HFF-Myc (cell line): ENCODE results near the gene RSU1.

Experiments used
- DNase-seq: peaks from one replicate; pipeline ENCODE4 v3.0.0-alpha.2; 2011; ENCODE audit warnings: low read depth; ENCODE audit errors: extremely low read depth
- H3K4me3 ChIP-seq: replicated peaks from 2 replicates; pipeline ENCODE4 v1.5.1; 2011; ENCODE audit warnings: low read depth, mild to moderate bottlenecking, control low read depth, low read length
- TF ChIP-seq, protein P1 (sequence below): IDR thresholded peaks from 2 replicates; pipeline ENCODE4 v1.5.1; 2012; ENCODE audit warnings: mild to moderate bottlenecking, low read depth, low read length, control low read depth; ENCODE audit errors: missing control alignments

Gene RSU1

DNA sequence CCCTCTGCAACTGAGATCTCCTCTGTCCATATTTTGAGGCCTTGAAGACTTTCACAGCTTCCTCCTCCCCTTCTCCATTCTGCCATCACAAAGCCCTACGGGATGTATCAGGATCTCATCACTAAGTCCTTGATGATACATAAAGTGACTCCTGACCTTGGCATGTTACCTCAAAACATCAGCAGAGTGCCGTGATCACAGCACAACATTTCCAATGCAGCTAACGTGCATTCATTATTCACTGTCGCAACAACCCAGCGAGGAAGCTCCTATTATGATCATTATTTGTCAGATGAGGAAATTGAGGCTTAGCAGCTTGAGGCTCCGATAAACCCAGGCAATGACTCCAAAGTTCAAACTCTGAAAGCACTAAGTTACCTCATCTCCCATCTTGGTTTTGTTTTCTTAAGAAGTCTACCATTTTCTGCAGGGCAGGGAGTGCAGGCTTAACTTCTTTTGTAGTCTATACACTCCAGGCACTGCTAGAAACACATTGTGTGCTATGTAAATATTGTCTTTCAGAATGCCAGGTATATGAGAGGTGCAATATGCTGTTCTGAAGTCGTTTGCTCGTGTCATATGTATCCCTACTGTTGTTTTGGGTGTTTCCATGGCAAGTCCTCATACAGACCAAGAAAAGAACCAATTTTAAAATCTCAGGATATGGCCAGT lies 215.0 kb downstream of the RSU1 start:
- TF ChIP-seq, protein P1, sequence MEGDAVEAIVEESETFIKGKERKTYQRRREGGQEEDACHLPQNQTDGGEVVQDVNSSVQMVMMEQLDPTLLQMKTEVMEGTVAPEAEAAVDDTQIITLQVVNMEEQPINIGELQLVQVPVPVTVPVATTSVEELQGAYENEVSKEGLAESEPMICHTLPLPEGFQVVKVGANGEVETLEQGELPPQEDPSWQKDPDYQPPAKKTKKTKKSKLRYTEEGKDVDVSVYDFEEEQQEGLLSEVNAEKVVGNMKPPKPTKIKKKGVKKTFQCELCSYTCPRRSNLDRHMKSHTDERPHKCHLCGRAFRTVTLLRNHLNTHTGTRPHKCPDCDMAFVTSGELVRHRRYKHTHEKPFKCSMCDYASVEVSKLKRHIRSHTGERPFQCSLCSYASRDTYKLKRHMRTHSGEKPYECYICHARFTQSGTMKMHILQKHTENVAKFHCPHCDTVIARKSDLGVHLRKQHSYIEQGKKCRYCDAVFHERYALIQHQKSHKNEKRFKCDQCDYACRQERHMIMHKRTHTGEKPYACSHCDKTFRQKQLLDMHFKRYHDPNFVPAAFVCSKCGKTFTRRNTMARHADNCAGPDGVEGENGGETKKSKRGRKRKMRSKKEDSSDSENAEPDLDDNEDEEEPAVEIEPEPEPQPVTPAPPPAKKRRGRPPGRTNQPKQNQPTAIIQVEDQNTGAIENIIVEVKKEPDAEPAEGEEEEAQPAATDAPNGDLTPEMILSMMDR: no peak
- DNase-seq: no peak
- no peak overlapping the region for H3K4me3 ChIP-seq

DNA sequence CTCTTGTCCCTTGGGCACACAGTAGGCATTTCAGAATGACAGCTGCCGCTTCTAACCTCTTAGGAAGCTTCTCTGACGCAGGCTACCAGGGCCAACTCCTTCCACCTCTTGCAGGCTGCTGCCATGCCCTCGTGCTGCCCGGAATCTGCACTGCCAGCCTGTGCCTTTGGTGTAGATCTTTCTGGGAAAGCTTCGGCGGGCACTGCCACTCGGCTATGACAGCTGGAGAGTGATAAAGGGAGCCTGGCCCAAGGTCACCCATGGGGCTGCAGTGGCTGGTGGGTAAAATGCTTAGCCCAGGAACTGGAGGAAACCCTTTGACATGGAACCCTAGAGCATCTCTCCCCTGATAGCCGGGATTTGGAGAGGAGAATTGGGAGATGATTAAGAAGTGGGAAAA lies 217.6 kb downstream of the RSU1 start:
- TF ChIP-seq, protein P1: no peak
- no peak overlapping the region for H3K4me3 ChIP-seq
- DNase-seq: no peak

GRCh38 chr10:16597656-16598055 lies 219.6 kb downstream of the RSU1 start:
- DNase-seq: peak; percentile 30
- TF ChIP-seq, protein P1: no peak

DNA sequence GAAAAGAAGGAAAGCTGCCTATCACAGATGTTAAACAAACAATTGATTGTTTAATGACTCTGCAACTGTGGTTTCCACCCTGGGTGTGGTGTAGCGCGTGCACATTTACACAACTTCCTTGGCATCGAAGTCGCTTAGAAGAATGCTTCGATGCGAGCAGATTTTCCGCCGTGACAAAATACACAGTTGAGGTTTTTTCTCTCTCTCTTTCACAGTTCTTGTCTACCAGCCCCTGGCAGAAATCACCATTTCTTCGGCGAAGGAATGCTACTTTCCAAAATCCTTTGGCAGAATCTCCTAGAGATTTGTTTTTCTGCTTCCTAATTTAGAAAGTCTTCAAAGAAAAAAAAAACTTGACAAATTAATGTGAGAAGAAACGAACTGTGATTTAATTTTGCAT lies 224.8 kb downstream of the RSU1 start:
- H3K4me3 ChIP-seq: no peak overlapping the region
- TF ChIP-seq, protein P1: no peak
- no peak for DNase-seq

More at GRCh38 chr10:16597656-16598055, 219.6 kb downstream of the RSU1 start:
- no peak overlapping the region for H3K4me3 ChIP-seq

GRCh38 chr10:16586358-16587138 lies 230.7 kb downstream of the RSU1 start:
- TF ChIP-seq, protein P1: no peak
- no peak overlapping the region for H3K4me3 ChIP-seq
- DNase-seq: no peak

DNA sequence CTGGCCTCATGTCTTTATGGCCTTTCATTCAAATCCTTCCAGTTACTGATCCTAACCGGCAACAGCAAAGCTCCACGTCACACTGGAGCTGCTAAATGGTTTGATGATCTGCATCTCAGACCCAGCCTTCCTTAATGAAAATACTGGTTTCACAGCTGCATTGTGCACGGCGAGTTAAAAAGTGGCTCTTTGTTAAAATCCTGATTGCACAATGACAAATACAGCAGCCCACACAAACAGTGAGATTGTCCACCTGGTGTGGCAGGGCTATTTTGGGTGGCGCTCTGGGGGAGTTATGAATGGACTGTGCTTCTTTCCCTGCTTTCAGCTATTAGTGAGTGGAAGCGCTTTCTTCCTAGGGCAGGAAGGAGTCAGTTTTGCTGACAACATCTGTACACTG lies 232.1 kb downstream of the RSU1 start:
- H3K4me3 ChIP-seq: no peak overlapping the region
- DNase-seq: no peak
- TF ChIP-seq, protein P1: no peak
